Measurements from ENCODE around the gene TIAM2. TPM values are rescaled to one million over a fixed set of nuclear protein-coding genes. Genes with fewer than 3 reads are reported as not detected.

Gene TIAM2
- total and polyA plus RNA-seq, 9 of the 15 experiments (the other 6 are each of a cell fraction or from before 2014, with no cell fraction given), result 0.73 to 6.5 (median 4.3) TPM

DNA sequence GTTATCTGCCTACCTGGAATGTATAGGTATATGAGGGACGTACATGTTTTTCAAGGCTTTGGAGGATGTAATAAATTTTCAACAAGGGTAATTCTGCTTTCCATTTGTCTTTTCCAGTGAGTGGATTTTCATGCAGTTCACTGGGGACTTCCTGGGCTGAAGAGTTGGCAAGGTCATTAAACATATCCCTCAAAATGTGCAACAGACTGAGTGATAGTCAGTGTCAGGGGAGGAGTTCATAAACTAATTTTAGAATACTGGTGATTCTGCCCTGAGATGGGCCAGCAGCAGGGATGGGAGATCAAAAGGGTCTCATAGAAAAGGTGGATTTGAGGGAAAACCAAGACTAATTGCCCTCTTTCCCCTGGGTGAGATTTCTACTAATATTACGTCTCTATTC lies 146.4 kb downstream of the TIAM2 start:
- intact Hi-C loops (cut with micrococcal nuclease) (no loop called here), in situ Hi-C loops (cut with MboI) (no loop called here)
- H3K27ac ChIP-seq (ENCODE audit: extremely low read depth, low read depth, low read length), result no peak overlapping the region
- FAIRE-seq (no peak), ATAC-seq (no peak), DNase-seq (ENCODE audit: extremely low read depth in 1 of 4, low spot score in 3 of 4) (no peak)
- 3% methylated on average over 2 of the region's 2 CpGs for WGBS (ENCODE audit: insufficient coverage, low coverage, missing lambda C conversion rate)
- ChIA-PET CTCF (ENCODE audit: low intra/inter-chr PET ratio) (no interaction called here), POLR2A (no interaction called here)
- H3K79me2 ChIP-seq (ENCODE audit: control insufficient read depth, insufficient read depth, low read length), result no peaks in the 10 kb centered on the region
- no peaks in the 10 kb centered on the region for H3K9me3 ChIP-seq (replicated peaks; ENCODE audit: control insufficient read depth, insufficient read depth, low read depth, low read length)
- H3K9ac ChIP-seq (ENCODE audit: insufficient read depth in 1 of 2, low read depth in 2 of 2, low read length in 2 of 2), result no peak overlapping the region
- no peak overlapping the region for H2AFZ ChIP-seq (ENCODE audit: low read depth, low read length)
- H3K4me3 ChIP-seq, result no peak overlapping the region
- peaks cover 39 to 69% of the 10 kb centered on the region in 2 experiments for H3K27me3 ChIP-seq (ENCODE audit: control insufficient read depth in 2 of 2, insufficient read depth in 2 of 2, low read length in 2 of 2)
- no peaks in the 10 kb centered on the region for H3K36me3 ChIP-seq (ENCODE audit: control insufficient read depth, insufficient read depth, low read length)
- H3K4me2 ChIP-seq (ENCODE audit: insufficient read depth, low read length), result no peak overlapping the region
- H3K9me1 ChIP-seq (ENCODE audit: control insufficient read depth, insufficient read depth, low read length), result no peaks in the 10 kb centered on the region
- no TSS peak for BruUV-seq (replicated peaks)
- H4K20me1 ChIP-seq (replicated peaks; ENCODE audit: control insufficient read depth, insufficient read depth, low read length), result no peaks in the 10 kb centered on the region; the same call in 1 of the 2 replicates
- TF ChIP-seq, protein P1, sequence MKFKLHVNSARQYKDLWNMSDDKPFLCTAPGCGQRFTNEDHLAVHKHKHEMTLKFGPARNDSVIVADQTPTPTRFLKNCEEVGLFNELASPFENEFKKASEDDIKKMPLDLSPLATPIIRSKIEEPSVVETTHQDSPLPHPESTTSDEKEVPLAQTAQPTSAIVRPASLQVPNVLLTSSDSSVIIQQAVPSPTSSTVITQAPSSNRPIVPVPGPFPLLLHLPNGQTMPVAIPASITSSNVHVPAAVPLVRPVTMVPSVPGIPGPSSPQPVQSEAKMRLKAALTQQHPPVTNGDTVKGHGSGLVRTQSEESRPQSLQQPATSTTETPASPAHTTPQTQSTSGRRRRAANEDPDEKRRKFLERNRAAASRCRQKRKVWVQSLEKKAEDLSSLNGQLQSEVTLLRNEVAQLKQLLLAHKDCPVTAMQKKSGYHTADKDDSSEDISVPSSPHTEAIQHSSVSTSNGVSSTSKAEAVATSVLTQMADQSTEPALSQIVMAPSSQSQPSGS (CRISPR knock-in tag; IDR thresholded peaks at IDR 0.05), result no peak
- TF ChIP-seq, protein P2, sequence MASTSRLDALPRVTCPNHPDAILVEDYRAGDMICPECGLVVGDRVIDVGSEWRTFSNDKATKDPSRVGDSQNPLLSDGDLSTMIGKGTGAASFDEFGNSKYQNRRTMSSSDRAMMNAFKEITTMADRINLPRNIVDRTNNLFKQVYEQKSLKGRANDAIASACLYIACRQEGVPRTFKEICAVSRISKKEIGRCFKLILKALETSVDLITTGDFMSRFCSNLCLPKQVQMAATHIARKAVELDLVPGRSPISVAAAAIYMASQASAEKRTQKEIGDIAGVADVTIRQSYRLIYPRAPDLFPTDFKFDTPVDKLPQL (IDR thresholded peaks at IDR 0.05; ENCODE audit: extremely low read depth, insufficient read length), result no peak
- TF ChIP-seq, protein P3, sequence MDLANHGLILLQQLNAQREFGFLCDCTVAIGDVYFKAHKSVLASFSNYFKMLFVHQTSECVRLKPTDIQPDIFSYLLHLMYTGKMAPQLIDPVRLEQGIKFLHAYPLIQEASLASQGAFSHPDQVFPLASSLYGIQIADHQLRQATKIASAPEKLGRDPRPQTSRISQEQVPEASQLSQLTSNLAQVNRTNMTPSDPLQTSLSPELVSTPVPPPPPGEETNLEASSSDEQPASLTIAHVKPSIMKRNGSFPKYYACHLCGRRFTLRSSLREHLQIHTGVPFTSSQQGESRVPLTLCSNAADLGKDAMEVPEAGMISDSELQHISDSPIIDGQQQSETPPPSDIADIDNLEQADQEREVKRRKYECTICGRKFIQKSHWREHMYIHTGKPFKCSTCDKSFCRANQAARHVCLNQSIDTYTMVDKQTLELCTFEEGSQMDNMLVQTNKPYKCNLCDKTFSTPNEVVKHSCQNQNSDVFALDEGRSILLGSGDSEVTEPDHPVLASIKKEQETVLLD (IDR thresholded peaks at IDR 0.05), result no peak
- TF ChIP-seq COPS2 (conservative IDR thresholded peaks at IDR 0.05) (no peak), FOS (IDR thresholded peaks at IDR 0.05; ENCODE audit: extremely low read depth, insufficient read length) (no peak), FOXK2 (conservative IDR thresholded peaks at IDR 0.05 in 1 of 2, IDR thresholded peaks at IDR 0.05 in 1 of 2; ENCODE audit: low read depth in 2 of 2) (no peak), CBX2 (IDR thresholded peaks at IDR 0.05; ENCODE audit: insufficient read depth, low read length, poor library complexity, severe bottlenecking) (no peak), SMC3 (conservative IDR thresholded peaks at IDR 0.05; ENCODE audit: insufficient read depth, low read depth, low read length) (no peak), CBFA2T3 (IDR thresholded peaks at IDR 0.05) (no peak)
- TF ChIP-seq, protein P4, sequence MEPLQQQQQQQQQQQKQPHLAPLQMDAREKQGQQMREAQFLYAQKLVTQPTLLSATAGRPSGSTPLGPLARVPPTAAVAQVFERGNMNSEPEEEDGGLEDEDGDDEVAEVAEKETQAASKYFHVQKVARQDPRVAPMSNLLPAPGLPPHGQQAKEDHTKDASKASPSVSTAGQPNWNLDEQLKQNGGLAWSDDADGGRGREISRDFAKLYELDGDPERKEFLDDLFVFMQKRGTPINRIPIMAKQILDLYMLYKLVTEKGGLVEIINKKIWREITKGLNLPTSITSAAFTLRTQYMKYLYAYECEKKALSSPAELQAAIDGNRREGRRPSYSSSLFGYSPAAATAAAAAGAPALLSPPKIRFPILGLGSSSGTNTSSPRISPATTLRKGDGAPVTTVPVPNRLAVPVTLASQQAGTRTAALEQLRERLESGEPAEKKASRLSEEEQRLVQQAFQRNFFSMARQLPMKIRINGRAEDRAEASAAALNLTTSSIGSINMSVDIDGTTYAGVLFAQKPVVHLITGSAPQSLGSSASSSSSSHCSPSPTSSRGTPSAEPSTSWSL (CRISPR knock-in tag; IDR thresholded peaks at IDR 0.05; ENCODE audit: borderline replicate concordance), result no peak
- no peaks in the 10 kb centered on the region for H3K4me1 ChIP-seq (replicated peaks in 1 of 2; ENCODE audit: control insufficient read depth in 2 of 2, insufficient read depth in 2 of 2, low read length in 2 of 2)

Measured in K562 (cell line).